Activated CD4-positive, alpha-beta T cell treated with anti-CD3 and anti-CD28 coated beads, Interleukin-2, amount 50 U/mL, for 1 hour (primary cell): ENCODE measurements around the gene MICU1.
"Not testable (repeated sequence)": the region's sequence is repeated elsewhere in the genome, so short reads cannot be mapped to it uniquely, and the experiment has no call there.

ENCODE experiments used
- DNase-seq: peaks from one replicate; pipeline ENCODE4 v3.0.0-alpha.2; 2020

MICU1 gene

DNA sequence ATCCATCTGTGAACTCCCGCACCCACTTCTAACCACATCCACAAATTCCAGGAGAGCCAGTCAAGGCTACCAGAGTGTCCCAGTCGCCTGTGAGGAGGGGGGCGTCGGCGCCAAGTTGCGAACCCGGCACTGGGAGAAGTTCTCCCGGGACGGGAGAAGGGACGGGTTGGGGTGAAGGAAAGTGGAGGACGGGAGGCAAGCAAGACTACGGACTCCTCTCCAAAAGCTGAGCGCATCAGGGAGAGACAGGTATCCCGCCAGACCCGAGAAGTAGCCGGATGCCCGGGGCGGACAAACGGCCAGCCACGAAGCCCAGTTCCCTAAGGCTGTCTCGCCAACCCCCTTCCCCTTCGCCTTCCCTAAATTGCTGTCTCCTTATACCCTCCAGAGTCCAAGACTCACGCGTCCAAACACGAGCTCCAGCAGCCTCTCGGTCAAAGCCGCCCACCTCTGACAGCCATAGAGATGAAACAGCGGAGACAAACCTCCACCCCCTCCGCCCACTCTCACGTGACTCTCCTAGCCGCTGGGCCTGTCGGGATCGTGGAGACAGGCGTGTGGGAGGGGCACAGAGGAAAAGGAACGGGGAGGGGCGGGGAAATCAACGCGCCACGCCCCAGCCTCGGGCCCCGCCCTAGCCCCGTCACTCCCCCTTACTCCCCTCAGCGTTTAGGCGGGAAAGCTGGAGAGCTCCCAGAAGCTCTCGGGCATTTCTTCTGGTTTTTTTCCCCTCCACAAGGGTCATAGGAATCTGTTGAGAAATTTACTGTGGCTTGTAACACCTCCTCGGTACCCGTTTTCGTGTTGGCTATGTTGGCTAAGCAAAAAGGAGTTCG is at the start of gene MICU1:
MICU1 (minus strand) TSS at position 472 of the 836 bp plus-strand sequence. CDS start 59,286 bp downstream, outside the sequence.
- DNase-seq = peak; percentile 90

GRCh38 chr10:72674174-72674573 is 48.3 kb upstream of the MICU1 start:
- DNase-seq = not testable (repeated sequence)

DNA sequence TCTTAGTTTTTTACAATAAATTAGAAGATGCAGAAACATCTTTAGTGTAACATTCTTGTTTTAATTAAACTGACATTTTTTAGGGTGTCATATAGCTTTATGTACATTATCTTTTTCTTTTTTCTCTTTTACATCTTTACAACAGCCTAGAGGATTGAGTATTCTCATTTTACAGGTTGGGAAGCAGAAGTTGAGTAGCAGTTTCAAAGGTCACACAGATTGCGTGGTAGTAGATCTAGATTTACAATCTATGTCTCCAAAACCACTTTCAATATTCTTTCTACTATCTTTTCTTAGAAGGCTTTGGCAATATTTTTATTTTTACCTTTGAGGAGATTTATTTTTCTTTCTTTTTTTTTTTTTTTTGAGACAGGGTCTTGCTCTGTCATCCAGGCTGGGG is 47.4 kb upstream of the MICU1 start:
- no peak for DNase-seq

DNA sequence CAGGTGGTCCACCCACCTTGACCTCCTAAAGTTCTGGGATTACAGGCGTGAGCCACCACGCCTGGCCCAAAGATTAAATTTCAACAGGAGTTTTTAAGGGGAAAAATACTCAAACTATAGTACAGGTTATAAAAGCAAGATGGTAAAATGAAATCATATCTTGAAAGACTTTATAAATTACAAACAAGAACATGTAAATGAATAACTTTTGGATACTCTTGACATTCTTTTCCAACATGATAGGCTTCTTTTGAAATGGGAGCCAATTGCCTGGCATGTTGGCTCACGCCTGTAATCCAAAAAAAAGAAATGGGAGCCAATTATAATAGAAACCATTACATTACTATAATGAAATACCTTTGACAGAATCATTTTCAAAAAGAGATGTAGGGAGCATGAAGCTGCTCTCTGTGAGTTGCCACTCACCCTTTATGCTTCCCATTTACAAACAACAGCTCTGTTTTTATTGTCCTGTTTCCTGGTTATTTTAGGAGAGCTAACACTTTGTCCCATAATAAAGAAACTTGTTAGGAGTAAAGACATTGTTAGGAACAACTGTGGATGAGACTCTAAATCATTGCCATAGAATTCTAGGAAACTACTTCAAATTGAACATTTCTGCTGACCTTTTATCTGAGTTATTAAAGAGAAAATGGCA is 41.5 kb upstream of the MICU1 start:
- no peak for DNase-seq

DNA sequence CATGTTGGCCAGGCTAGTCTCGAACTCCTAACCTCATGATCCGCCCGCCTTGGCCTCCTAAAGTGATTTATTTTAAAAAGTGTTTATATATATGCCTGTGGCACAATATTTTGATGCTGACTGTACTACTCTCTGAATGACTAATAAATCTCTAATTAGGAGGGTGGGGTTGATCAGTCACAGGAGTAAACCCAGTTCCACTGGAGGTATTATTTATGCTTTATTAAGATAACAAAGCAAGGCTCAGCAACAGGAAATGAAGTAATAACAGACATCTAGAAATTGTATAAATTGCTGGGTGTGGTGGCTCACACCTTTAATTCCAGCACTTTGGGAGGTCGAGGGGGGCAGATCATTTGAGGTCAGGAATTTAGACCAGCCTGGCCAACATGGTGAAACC is 40.0 kb upstream of the MICU1 start:
- DNase-seq = no peak

- DNase-seq = no peak
Measured at GRCh38 chr10:72663971-72664370, 38.1 kb upstream of the MICU1 start.

- no peak for DNase-seq
Measured at GRCh38 chr10:72661431-72661830, 35.6 kb upstream of the MICU1 start.

DNA sequence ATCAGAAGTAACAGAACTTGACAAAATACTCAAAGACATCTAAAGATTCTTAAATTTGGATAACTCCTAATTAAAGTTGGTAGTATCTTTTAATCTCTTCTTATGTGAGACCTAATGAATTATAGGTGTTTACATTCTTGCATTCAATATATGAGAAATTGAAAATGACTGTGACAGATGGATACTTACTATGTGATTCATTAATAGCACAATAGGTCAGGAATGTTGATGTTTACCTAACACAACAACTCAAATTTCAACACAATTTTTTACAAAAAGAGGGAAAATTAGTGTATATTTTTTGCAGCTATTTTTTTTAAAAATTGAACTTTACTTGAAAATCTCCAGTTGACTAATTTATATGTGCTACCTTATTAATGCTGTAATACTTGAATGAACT is 34.3 kb upstream of the MICU1 start:
- DNase-seq = no peak

DNA sequence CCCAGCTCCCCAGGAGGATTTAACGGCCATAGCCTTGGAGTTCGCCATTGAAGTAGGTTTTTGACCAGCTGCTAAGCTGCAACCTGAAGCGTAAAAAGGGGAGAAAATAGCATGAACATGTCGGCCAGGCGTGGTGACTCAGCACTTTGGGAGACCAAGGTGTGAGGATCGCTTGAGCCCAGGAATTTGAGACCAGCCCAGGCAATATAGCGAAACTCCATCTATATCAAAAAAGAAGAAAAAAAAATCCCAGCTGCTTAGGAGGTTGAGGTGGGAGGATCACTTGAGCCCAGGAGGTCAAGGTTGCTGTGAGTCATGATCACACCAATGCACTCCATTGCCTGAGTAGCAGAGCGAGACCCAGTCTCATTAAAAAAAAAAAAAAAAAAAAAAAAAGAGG is 33.8 kb upstream of the MICU1 start:
- DNase-seq = no peak

- DNase-seq = no peak
Measured at GRCh38 chr10:72658696-72659400, 33.0 kb upstream of the MICU1 start.

- no peak for DNase-seq
Measured at GRCh38 chr10:72654720-72655119, 28.8 kb upstream of the MICU1 start.

GRCh38 chr10:72653383-72654096 is 27.7 kb upstream of the MICU1 start:
- DNase-seq = no peak

- no peak for DNase-seq
Measured at GRCh38 chr10:72649291-72649690, 23.4 kb upstream of the MICU1 start.

DNA sequence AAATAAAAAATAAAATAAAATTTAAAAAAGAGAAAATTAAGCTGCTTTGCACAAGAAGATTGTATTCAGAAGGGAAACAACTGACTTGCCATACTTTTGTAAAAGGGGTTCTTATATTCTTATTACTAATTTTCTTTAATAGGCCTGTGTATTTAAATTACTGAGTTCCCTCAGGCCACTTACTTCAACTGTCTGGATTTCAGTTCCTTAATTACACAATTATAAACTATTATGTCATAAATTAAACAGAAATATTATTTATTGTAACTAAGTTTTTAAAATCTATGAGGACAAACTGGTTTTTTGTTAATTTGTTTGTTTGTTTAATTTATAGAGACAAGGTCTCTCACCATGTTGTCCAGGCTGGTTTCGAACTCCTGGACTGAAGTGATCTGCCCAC is 22.4 kb upstream of the MICU1 start:
- no peak for DNase-seq

GRCh38 chr10:72646971-72647370 is 21.1 kb upstream of the MICU1 start:
- DNase-seq = not testable (repeated sequence)

- no peak for DNase-seq
Measured at GRCh38 chr10:72645263-72645858, 19.5 kb upstream of the MICU1 start.

DNA sequence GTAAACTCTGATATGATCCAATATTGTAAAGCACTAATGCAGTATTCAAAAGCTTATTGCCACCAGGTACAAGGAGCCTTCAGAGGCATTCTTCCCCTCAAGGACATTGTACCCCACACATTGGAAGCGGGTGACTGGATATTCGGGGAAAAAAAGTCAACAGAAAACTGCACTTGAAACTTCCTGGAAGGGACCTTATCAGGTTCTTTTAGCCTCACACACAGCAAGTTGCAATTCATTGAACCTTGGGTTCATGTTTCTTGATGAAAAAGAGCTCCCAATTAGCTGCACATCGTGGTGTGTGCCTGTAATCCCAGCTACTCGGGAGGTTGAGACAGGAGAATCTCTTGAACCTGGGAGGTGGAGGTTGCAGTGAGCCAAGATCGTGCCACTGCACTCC is 16.4 kb upstream of the MICU1 start:
- no peak for DNase-seq

DNA sequence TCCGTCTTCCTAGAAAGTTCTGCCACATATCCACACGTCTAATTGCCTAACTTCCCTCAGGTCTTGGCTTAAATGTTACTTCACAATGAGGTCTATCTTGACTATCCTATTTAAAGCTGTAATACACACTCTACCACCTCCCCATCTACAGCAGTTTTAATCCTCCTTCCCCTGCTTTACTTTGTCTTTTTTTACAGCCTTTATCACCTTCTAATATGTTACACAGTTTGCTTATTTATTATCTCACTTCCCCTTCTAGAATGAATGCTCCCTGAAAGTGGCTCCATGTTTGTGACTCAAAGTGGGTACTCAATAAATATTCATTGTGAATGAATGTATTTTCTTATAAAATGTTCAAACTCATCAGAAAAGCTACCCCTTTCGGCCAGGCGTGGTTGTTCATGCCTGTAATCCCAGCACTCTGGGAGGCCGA is 13.6 kb upstream of the MICU1 start:
- no peak for DNase-seq

GRCh38 chr10:72638586-72639440 is 12.9 kb upstream of the MICU1 start:
- no peak for DNase-seq

- DNase-seq = no peak
Measured at GRCh38 chr10:72637398-72637857, 11.5 kb upstream of the MICU1 start.

GRCh38 chr10:72630144-72630543 is 4.3 kb upstream of the MICU1 start:
- no peak for DNase-seq

DNA sequence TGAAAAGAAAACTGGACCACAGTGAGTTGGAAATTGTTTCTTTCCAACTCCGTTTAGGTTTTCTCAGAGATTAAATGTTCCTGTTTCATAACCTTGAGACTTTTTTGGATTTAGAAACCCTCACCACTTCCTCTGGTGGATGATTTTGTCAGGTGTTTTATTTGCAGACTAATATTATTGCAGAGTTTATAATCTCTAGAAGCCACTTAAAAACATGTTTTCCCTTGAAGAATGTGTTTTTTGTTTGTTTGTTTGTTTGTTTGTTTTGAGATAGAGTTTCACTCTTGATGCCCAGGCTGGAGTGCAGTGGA is 520 bp upstream of the MICU1 start:
- no peak for DNase-seq
